Prostate gland (tissue), 2 donors: Measurements from ENCODE around the gene GABBR2. TPM values are rescaled to one million over a fixed set of nuclear protein-coding genes. Genes with fewer than 3 reads are reported as not detected.

Experiments used
- DNase-seq: peaks from one replicate; pipeline ENCODE4 v3.0.0-alpha.2; 2019; ENCODE audit warnings: low spot score
- H3K27ac ChIP-seq, 2 donors: fragments of 200-600 bp; sonication (generic); 2 replicates each; pipeline ENCODE4 v1.5.1; 2017 to 2019
- H3K27me3 ChIP-seq: fragments of 200-600 bp; sonication (generic); replicated peaks from 2 replicates; pipeline ENCODE4 v1.5.1; 2019; ENCODE audit not compliant: insufficient read depth
- H3K36me3 ChIP-seq, 2 donors: fragments of 200-600 bp; sonication (generic); 1 replicate in 1 of 2; 2 replicates in 1 of 2; pipeline versions ENCODE4 v1.5.1 to v1.8.1; 2017 to 2019
- H3K4me1 ChIP-seq: fragments of 200-600 bp; sonication (generic); replicated peaks from 2 replicates; pipeline ENCODE4 v1.5.1; 2019
- H3K4me3 ChIP-seq, 2 donors: fragments of 200-600 bp; sonication (generic); 2 replicates each; pipeline ENCODE4 v1.5.1; 2017 to 2019
- H3K9me3 ChIP-seq: fragments of 200-600 bp; sonication (generic); 2 replicates; pipeline ENCODE4 v1.5.1; 2017
- CTCF ChIP-seq, 4 experiments: fragments of 200-600 bp in 2 of 4; fragments of 450-650 bp in 2 of 4; sonication (generic) in 2 of 4; IDR thresholded peaks; 1 replicate in 3 of 4; 2 replicates in 1 of 4; pipeline ENCODE4 v1.5.1; 2016 to 2019; ENCODE audit warnings: antibody characterized with exemption in 4 of 4, mild to moderate bottlenecking in 2 of 4, moderate library complexity in 2 of 4
- POLR2A ChIP-seq: fragments of 450-650 bp; IDR thresholded peaks from one replicate; pipeline ENCODE4 v1.6.1; 2016; ENCODE audit warnings: antibody characterized with exemption, mild to moderate bottlenecking
- POLR2AphosphoS5 ChIP-seq: sonication (generic); formaldehyde crosslinking; IDR thresholded peaks from one replicate; pipeline ENCODE4 v1.6.1; 2017; ENCODE audit warnings: antibody characterized with exemption
- WGBS: methylation state at CpG from one replicate; pipeline ENCODE4 v1.1.5; 2018; 5-methylcytosine and 5-hydroxymethylcytosine counted together
- intact Hi-C: fragments of 100-400 bp; cut with DNase I; formaldehyde crosslinking; loops from one replicate; pipeline ENCODE4 v1.14.2; 2022
- total RNA-seq, 2 donors: library from RNA; depleted of rRNA; stranded (reverse); fragments of >200 nt; gene quantifications; one replicate each; pipeline ENCODE4 v1.1.0, GENCODE V29; 2016

Gene GABBR2
- total RNA-seq, 2 donors from 2014 or later, result 0.97 TPM; not detected in 1

GRCh38 chr9:98328141-98328540 is 380.6 kb downstream of the GABBR2 start:
- Histone ChIP-seq H3K27ac (no peak overlapping the region), H3K4me1 (no peaks in the 10 kb centered on the region), H3K27me3 (no peaks in the 10 kb centered on the region), H3K4me3 (no peak overlapping the region), H3K9me3 (no peaks in the 10 kb centered on the region), H3K36me3 (no peaks in the 10 kb centered on the region)
- WGBS, result 85% methylated on average over 7 of the region's 7 CpGs
- intact Hi-C loops, result no loop called here
- no peak for DNase-seq
- TF ChIP-seq POLR2AphosphoS5 (no peak), POLR2A (no peak), CTCF (IDR thresholded peaks at IDR 0.05) (no peak)

GRCh38 chr9:98327249-98327561 is 381.5 kb downstream of the GABBR2 start:
- DNase-seq, result no peak
- TF ChIP-seq CTCF (IDR thresholded peaks at IDR 0.05) (no peak), POLR2A (no peak), POLR2AphosphoS5 (no peak)
- WGBS, result 87% methylated on average over 4 of the region's 4 CpGs
- no peaks in the 10 kb centered on the region for H3K36me3 ChIP-seq
- no peak overlapping the region for H3K4me3 ChIP-seq
- intact Hi-C loops, result no loop called here
- H3K4me1 ChIP-seq, result no peaks in the 10 kb centered on the region
- H3K27ac ChIP-seq, result no peak overlapping the region
- no peaks in the 10 kb centered on the region for H3K9me3 ChIP-seq
- H3K27me3 ChIP-seq, result no peaks in the 10 kb centered on the region

GRCh38 chr9:98326459-98327248 is 382.1 kb downstream of the GABBR2 start:
- intact Hi-C loops, result no loop called here
- Histone ChIP-seq H3K27me3 (no peaks in the 10 kb centered on the region), H3K9me3 (no peaks in the 10 kb centered on the region), H3K36me3 (no peaks in the 10 kb centered on the region), H3K4me3 (no peak overlapping the region), H3K4me1 (no peaks in the 10 kb centered on the region), H3K27ac (no peak overlapping the region)
- no peak for DNase-seq
- 89% methylated on average over 3 of the region's 3 CpGs for WGBS
- TF ChIP-seq CTCF (IDR thresholded peaks at IDR 0.05) (no peak), POLR2A (no peak), POLR2AphosphoS5 (no peak)

- TF ChIP-seq POLR2AphosphoS5 (no peak), POLR2A (no peak), CTCF (IDR thresholded peaks at IDR 0.05) (no peak)
- H3K36me3 ChIP-seq, result no peaks in the 10 kb centered on the region
- no peaks in the 10 kb centered on the region for H3K27me3 ChIP-seq
- 49% methylated on average over 6 of the region's 6 CpGs for WGBS
- no peaks in the 10 kb centered on the region for H3K4me1 ChIP-seq
- no peak for DNase-seq
- intact Hi-C loops, result no loop called here
- no peaks in the 10 kb centered on the region for H3K9me3 ChIP-seq
- H3K27ac ChIP-seq, result no peak overlapping the region
- H3K4me3 ChIP-seq, result no peak overlapping the region
Observed at GRCh38 chr9:98324801-98325200, 383.9 kb downstream of the GABBR2 start.

- H3K27ac ChIP-seq, result no peak overlapping the region
- no peaks in the 10 kb centered on the region for H3K9me3 ChIP-seq
- intact Hi-C loops, result no loop called here
- H3K4me3 ChIP-seq, result no peak overlapping the region
- no peaks in the 10 kb centered on the region for H3K36me3 ChIP-seq
- H3K27me3 ChIP-seq, result no peaks in the 10 kb centered on the region
- DNase-seq, result no peak
- WGBS, result 89% methylated on average over 6 of the region's 6 CpGs
- TF ChIP-seq POLR2AphosphoS5, result no peak
- no peak for TF ChIP-seq CTCF (IDR thresholded peaks at IDR 0.05)
- TF ChIP-seq POLR2A, result no peak
- no peaks in the 10 kb centered on the region for H3K4me1 ChIP-seq
Observed at GRCh38 chr9:98323831-98324135, 385.0 kb downstream of the GABBR2 start.
